A549 (cell line): ENCODE results near the gene HTR5A. TPM values are rescaled to one million over a fixed set of nuclear protein-coding genes. Genes with fewer than 3 reads are reported as not detected.

ENCODE experiments used
- ATAC-seq, 2 experiments: fragments of 200-7000 bp in 1 of 2; fragments of >200 bp in 1 of 2; cut with Nextera tagmentation in 1 of 2; cut with Tn5 transposase in 1 of 2; 3 replicates each; pipeline versions ENCODE4 v1.8.0 to v1.9.1; 2018 to 2020; ENCODE audit warnings: mild to moderate bottlenecking in 1 of 2, moderate library complexity in 1 of 2
- CTCF ChIA-PET: fragments of 300-600 bp; sonication (Branson Sonifier 250); formaldehyde crosslinking; extraction: SDS; loops from one replicate; lab custom pipeline; 2021; ENCODE audit warnings: antibody characterized with exemption, inconsistent platforms; lab: Yijun Ruan, JAX
- POLR2A ChIA-PET: fragments of 350-600 bp; formaldehyde crosslinking; extraction: SDS; loops from one replicate; lab custom pipeline; 2021; ENCODE audit warnings: antibody characterized with exemption, inconsistent platforms; lab: Yijun Ruan, JAX
- DNase-seq, 2 experiments: peaks; one replicate each; pipeline versions ENCODE4 v3.0.0 to v3.0.0-alpha.2; 2011 to 2016; ENCODE audit warnings: low read depth in 1 of 2, low spot score in 1 of 2
- FAIRE-seq: peaks from 2 replicates; lab custom pipeline; 2011; peaks lifted over from hg19 to GRCh38; lab: Jason Lieb, UNC
- H3K27ac ChIP-seq, 2 experiments: fragments of >200 bp; sonication (Bioruptor Twin); formaldehyde crosslinking; 3 replicates each; pipeline ENCODE4 v1.5.1; 2016 to 2017
- H3K4me1 ChIP-seq: fragments of >200 bp; sonication (Bioruptor Twin); formaldehyde crosslinking; 3 replicates; pipeline ENCODE4 v1.6.1; 2016
- H3K4me2 ChIP-seq: fragments of >200 bp; sonication (Bioruptor Twin); formaldehyde crosslinking; 3 replicates; pipeline ENCODE4 v1.6.1; 2016
- H3K4me3 ChIP-seq: fragments of >200 bp; sonication (Bioruptor Twin); formaldehyde crosslinking; 3 replicates; pipeline ENCODE4 v1.5.1; 2016
- H3K9me3 ChIP-seq: fragments of >200 bp; sonication (Bioruptor Twin); formaldehyde crosslinking; 3 replicates; pipeline ENCODE4 v1.6.1; 2016
- ATOH8 ChIP-seq: fragments of 250-450 bp; sonication (Bioruptor Pico); IDR thresholded peaks from 2 replicates; pipeline ENCODE4 v1.5.0; 2020; ENCODE audit warnings: low read depth, mild to moderate bottlenecking, moderate library complexity
- BHLHE40 ChIP-seq: IDR thresholded peaks from 2 replicates; pipeline ENCODE4 v1.6.1; 2012; ENCODE audit warnings: low read depth, low read length, inconsistent platforms
- EHF ChIP-seq: fragments of 250-450 bp; sonication (Bioruptor Pico); IDR thresholded peaks from 2 replicates; pipeline ENCODE4 v1.5.0; 2020; ENCODE audit warnings: mild to moderate bottlenecking
- HES2 ChIP-seq: fragments of >200 bp; sonication (Bioruptor Twin); formaldehyde crosslinking; IDR thresholded peaks from 2 replicates; pipeline ENCODE4 v1.6.1; 2016
- HOXA7 ChIP-seq: fragments of 250-450 bp; sonication (Bioruptor Pico); IDR thresholded peaks from 2 replicates; pipeline ENCODE4 v1.5.0; 2020; ENCODE audit warnings: mild to moderate bottlenecking, moderate library complexity
- HOXB13 ChIP-seq: fragments of 250-450 bp; sonication (Bioruptor Pico); IDR thresholded peaks from 2 replicates; pipeline ENCODE4 v1.5.0; 2020; ENCODE audit warnings: low read depth, mild to moderate bottlenecking, moderate library complexity
- HOXB5 ChIP-seq: fragments of 250-450 bp; sonication (Bioruptor Pico); IDR thresholded peaks from 2 replicates; pipeline ENCODE4 v1.5.0; 2020; ENCODE audit warnings: mild to moderate bottlenecking, moderate library complexity
- KDM5A ChIP-seq: fragments of 200-600 bp; sonication (generic); IDR thresholded peaks from 2 replicates; pipeline ENCODE4 v1.6.1; 2016; ENCODE audit warnings: antibody characterized with exemption, mild to moderate bottlenecking
- MAFK ChIP-seq: fragments of 450-650 bp; IDR thresholded peaks from 2 replicates; pipeline ENCODE4 v1.6.1; 2014; ENCODE audit not compliant: partially characterized antibody
- MAX ChIP-seq: IDR thresholded peaks from 2 replicates; pipeline ENCODE4 v1.6.1; 2012
- MYC ChIP-seq: IDR thresholded peaks from 2 replicates; pipeline ENCODE4 v1.6.1; 2012; ENCODE audit warnings: mild to moderate bottlenecking, inconsistent platforms, low read length, improper control_type of control experiment, borderline replicate concordance
- PBX3 ChIP-seq: IDR thresholded peaks from 2 replicates; pipeline ENCODE4 v1.6.1; 2012
- PHF8 ChIP-seq: fragments of 200-600 bp; sonication (generic); IDR thresholded peaks from 2 replicates; pipeline ENCODE4 v1.6.1; 2016; ENCODE audit warnings: low read depth, mild to moderate bottlenecking, antibody characterized with exemption, moderate library complexity, borderline replicate concordance
- ZSCAN20 ChIP-seq: fragments of 250-450 bp; sonication (Bioruptor Pico); IDR thresholded peaks from 2 replicates; pipeline ENCODE4 v1.8.0; 2022; ENCODE audit warnings: mild to moderate bottlenecking, moderate library complexity
- WGBS: methylation state at CpG from one replicate; pipeline ENCODE4 v1.1.6; 2017; ENCODE audit errors: missing lambda C conversion rate; 5-methylcytosine and 5-hydroxymethylcytosine counted together
- polyA plus RNA-seq, 4 experiments: library from polyadenylated mRNA; depleted of rRNA in 3 of 4; stranded (reverse); fragments of >200 nt; fragmentation: RNase III in 1 of 4; extraction: RNeasy Plus Mini Kit Qiagen cat#74134 plus additional on column Dnase treatment in 1 of 4; gene quantifications; 2 replicates in 3 of 4; 3 replicates in 1 of 4; pipeline ENCODE4 v1.2.3, GENCODE V29; 2011 to 2017
- TF ChIP-seq, protein P1 (sequence below): fragments of 250-450 bp; sonication (Bioruptor Pico); IDR thresholded peaks from 2 replicates; pipeline ENCODE4 v1.5.0; 2021; ENCODE audit warnings: mild to moderate bottlenecking, moderate library complexity, borderline replicate concordance
- TF ChIP-seq, protein P2 (sequence below): fragments of >200 bp; sonication (Bioruptor Twin); formaldehyde crosslinking; IDR thresholded peaks from 3 replicates; pipeline ENCODE4 v1.5.1; 2016
- TF ChIP-seq, protein P3 (sequence below): fragments of 450-650 bp; IDR thresholded peaks from 2 replicates; pipeline ENCODE4 v1.6.1; 2014; ENCODE audit warnings: antibody characterized with exemption
- TF ChIP-seq, protein P4 (sequence below): IDR thresholded peaks from 2 replicates; pipeline ENCODE4 v1.6.1; 2012; ENCODE audit warnings: low read depth, borderline replicate concordance
- TF ChIP-seq, protein P5 (sequence below): fragments of >200 bp; sonication (Bioruptor Twin); formaldehyde crosslinking; IDR thresholded peaks from 3 replicates; pipeline ENCODE4 v1.6.1; 2016

HTR5A gene
- polyA plus RNA-seq, 2 of the 4 experiments (the other 2 are of a cell fraction) = not detected

- no peaks in the 10 kb centered on the region for H3K9me3 ChIP-seq
- TF ChIP-seq HOXB13 (no peak), HES2 (no peak), HOXB5 (CRISPR knock-in tag) (no peak)
- TF ChIP-seq, protein P1, sequence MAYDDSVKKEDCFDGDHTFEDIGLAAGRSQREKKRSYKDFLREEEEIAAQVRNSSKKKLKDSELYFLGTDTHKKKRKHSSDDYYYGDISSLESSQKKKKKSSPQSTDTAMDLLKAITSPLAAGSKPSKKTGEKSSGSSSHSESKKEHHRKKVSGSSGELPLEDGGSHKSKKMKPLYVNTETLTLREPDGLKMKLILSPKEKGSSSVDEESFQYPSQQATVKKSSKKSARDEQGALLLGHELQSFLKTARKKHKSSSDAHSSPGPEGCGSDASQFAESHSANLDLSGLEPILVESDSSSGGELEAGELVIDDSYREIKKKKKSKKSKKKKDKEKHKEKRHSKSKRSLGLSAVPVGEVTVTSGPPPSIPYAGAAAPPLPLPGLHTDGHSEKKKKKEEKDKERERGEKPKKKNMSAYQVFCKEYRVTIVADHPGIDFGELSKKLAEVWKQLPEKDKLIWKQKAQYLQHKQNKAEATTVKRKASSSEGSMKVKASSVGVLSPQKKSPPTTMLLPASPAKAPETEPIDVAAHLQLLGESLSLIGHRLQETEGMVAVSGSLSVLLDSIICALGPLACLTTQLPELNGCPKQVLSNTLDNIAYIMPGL (CRISPR knock-in tag) = no peak
- no peak overlapping the region for H3K4me3 ChIP-seq
- FAIRE-seq (no peak), ATAC-seq (no peak), DNase-seq (no peak)
- CTCF ChIA-PET = no interaction called here
- WGBS = 50% methylated on average over 5 of the region's 5 CpGs
- no peaks in the 10 kb centered on the region for H3K4me1 ChIP-seq
- POLR2A ChIA-PET = no interaction called here
- no peak overlapping the region for H3K4me2 ChIP-seq
- H3K27ac ChIP-seq = no peak overlapping the region
Observed at GRCh38 chr7:155084969-155085368, 14.8 kb downstream of the HTR5A start.

GRCh38 chr7:155090684-155091083, 20.6 kb downstream of the HTR5A start:
- FAIRE-seq (no peak), DNase-seq (no peak), ATAC-seq (no peak; a peak in 1 of 6 replicates)
- CTCF ChIA-PET = no interaction called here
- POLR2A ChIA-PET = no interaction called here
- no peaks in the 10 kb centered on the region for H3K9me3 ChIP-seq
- 17% methylated on average over 4 of the region's 4 CpGs for WGBS
- H3K4me3 ChIP-seq = no peak overlapping the region
- no peak overlapping the region for H3K4me2 ChIP-seq
- TF ChIP-seq, protein P2, sequence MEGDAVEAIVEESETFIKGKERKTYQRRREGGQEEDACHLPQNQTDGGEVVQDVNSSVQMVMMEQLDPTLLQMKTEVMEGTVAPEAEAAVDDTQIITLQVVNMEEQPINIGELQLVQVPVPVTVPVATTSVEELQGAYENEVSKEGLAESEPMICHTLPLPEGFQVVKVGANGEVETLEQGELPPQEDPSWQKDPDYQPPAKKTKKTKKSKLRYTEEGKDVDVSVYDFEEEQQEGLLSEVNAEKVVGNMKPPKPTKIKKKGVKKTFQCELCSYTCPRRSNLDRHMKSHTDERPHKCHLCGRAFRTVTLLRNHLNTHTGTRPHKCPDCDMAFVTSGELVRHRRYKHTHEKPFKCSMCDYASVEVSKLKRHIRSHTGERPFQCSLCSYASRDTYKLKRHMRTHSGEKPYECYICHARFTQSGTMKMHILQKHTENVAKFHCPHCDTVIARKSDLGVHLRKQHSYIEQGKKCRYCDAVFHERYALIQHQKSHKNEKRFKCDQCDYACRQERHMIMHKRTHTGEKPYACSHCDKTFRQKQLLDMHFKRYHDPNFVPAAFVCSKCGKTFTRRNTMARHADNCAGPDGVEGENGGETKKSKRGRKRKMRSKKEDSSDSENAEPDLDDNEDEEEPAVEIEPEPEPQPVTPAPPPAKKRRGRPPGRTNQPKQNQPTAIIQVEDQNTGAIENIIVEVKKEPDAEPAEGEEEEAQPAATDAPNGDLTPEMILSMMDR = no peak
- TF ChIP-seq MAX (no peak), BHLHE40 (no peak), HOXA7 (CRISPR knock-in tag) (no peak), MAFK (no peak), HOXB13 (no peak), EHF (CRISPR knock-in tag) (no peak), ATOH8 (CRISPR knock-in tag) (no peak), PHF8 (no peak), ZSCAN20 (CRISPR knock-in tag) (no peak), KDM5A (no peak), PBX3 (no peak), MYC (no peak)
- TF ChIP-seq, protein P3, sequence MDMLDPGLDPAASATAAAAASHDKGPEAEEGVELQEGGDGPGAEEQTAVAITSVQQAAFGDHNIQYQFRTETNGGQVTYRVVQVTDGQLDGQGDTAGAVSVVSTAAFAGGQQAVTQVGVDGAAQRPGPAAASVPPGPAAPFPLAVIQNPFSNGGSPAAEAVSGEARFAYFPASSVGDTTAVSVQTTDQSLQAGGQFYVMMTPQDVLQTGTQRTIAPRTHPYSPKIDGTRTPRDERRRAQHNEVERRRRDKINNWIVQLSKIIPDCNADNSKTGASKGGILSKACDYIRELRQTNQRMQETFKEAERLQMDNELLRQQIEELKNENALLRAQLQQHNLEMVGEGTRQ = no peak
- TF ChIP-seq, protein P1 (CRISPR knock-in tag) = no peak
- TF ChIP-seq, protein P4, sequence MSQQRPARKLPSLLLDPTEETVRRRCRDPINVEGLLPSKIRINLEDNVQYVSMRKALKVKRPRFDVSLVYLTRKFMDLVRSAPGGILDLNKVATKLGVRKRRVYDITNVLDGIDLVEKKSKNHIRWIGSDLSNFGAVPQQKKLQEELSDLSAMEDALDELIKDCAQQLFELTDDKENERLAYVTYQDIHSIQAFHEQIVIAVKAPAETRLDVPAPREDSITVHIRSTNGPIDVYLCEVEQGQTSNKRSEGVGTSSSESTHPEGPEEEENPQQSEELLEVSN = no peak
- TF ChIP-seq, protein P5, sequence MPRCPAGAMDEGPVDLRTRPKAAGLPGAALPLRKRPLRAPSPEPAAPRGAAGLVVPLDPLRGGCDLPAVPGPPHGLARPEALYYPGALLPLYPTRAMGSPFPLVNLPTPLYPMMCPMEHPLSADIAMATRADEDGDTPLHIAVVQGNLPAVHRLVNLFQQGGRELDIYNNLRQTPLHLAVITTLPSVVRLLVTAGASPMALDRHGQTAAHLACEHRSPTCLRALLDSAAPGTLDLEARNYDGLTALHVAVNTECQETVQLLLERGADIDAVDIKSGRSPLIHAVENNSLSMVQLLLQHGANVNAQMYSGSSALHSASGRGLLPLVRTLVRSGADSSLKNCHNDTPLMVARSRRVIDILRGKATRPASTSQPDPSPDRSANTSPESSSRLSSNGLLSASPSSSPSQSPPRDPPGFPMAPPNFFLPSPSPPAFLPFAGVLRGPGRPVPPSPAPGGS = no peak
- no peak overlapping the region for H3K27ac ChIP-seq
- no peaks in the 10 kb centered on the region for H3K4me1 ChIP-seq
